SKM-1 (cell line): ENCODE measurements around the gene STAMBP.
"Not testable (repeated sequence)": the region's sequence is repeated elsewhere in the genome, so short reads cannot be mapped to it uniquely, and the experiment has no call there.

Experiments
- DNase-seq: peaks from one replicate; lab custom pipeline; 2025; ENCODE audit not compliant: unreplicated experiment; lab: John Stamatoyannopoulos, UW

STAMBP gene

DNA sequence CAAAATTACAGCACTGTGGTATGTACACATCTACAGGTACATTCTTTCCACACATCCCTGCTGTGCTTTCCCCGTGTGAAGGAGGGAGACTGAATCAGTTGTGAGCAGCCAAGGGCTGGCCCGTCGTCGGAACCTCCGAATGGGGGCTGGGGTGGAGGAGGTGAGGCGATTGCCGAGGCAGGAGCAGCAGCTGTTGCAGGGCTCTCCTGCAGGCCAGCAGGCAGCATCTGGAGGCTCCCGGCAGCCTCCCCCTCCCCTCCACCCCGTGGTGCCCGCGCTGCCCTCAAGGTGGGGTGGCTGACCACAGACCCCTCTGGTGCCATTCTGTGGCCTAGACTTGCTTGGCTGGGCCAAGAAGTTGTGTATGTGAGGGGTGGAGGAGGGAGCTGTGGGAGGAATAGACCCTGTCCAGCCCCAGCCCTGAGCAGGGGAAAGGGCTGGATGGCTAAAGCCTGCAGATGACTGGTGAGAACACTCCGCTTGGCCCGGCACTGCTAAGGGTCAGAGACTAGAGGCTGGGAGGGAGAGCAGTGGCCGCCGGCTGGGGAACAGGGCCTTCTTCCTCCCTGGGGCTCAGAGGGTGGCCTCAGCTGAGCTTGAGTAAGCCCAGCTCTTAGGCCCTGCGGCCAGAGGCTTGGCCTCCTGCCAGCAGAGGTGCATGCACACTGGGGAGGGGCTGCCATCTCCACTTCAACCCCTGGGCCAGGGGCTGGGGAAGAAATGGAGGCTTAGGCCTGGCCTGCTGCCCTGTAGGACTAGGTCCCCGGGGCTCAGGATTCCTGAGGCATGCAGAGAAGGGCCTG lies 7.6 kb downstream of the STAMBP start:
- DNase-seq, result no peak

DNA sequence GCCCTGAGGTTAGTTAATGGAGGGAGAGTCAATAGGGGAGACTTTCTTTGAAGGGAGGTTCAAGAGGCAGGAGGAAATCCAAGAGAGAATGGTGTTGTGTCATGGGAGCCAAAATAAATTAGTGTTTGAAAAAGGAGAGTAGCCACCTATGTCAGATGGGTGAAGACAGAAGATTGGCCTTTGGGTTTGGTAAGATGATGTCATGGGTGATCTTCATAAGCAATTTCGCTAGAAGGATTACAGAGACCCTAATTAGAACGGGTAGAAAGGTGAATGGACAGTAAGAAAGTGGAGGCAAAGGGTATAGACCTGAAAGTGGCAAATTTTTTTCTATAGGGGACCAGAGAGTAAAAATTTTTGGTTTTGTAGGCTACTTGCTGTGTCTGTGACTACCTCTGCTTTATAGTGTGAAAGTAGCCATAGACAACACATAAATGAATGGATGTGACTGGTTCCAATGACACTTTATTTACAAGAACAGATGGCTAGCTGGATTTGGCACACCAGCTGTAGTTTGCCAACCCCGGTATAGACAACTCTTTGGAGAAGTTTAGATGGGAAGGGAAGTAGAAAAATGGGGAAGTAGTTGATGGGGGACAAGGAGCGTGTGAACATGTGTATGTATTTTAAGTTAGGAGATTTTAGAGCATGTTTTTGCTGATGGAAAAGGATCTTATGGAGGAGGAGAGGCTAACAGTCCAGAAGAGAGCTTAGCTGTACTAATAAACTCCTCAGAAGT lies 9.3 kb downstream of the STAMBP start:
- DNase-seq, result peak; percentile 78

DNA sequence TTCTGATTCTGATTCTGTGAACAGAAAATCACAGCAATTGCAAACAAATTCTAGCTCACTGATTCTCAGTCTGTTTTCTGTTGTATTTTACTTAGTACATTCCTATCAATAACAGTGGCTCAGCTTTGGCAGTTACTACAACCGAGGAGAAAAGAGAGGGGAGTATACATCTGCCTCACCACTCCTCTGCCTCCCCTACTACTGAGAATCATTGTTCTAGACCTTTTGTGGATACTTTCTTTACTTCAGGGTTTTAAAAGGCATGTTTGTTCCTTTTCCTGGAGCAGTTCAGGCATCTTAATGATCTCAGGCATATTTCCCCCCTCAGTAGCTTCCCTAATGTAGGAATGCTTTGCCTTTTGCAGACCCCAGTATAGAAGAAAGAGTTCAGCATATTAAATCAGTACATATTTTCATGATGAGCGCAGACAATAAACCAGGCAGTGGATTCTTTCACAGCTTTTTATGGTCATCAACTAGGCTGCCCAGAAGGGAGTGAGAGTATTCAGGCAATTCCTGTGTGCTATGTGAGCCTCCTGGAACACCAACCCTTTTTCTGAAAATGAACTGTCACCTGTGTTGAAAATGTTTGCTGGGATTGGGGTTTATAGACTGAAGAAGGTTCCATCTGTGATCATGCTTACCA lies 10.3 kb downstream of the STAMBP start:
- DNase-seq, result no peak

DNA sequence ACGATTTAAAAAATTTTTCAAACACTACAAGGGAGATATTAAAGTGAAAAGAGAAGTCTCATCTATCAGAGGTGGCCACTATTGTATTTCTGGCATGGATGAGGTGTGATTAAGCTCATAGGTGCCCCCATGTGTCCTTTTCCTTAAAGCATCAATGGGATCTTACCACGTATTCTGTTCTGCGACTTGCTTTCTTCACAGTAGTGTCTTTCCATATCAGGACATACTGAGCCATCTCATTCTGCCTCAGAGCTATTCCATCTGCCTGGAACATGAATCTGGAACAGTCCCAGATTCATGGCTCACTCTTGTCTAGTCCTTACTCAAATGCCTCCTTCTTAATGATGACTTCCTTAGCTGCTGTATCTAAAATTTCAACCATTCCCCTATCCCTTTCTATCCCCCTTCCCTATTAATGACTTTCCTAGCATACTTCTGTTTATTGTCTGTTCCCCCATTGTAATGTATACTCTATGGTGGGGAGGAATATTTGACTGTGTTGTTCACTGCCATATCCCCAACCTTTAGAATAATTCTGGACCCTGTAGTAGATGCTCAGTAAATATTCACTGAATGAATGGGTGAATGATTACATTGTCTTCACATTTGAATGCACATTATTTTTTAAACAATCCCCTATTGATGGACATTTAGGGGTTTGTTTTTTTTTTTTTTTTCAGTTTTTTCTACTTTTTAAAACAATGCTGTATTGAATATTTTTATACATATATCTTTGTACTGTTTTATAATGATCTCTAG lies 11.1 kb downstream of the STAMBP start:
- no peak for DNase-seq

DNA sequence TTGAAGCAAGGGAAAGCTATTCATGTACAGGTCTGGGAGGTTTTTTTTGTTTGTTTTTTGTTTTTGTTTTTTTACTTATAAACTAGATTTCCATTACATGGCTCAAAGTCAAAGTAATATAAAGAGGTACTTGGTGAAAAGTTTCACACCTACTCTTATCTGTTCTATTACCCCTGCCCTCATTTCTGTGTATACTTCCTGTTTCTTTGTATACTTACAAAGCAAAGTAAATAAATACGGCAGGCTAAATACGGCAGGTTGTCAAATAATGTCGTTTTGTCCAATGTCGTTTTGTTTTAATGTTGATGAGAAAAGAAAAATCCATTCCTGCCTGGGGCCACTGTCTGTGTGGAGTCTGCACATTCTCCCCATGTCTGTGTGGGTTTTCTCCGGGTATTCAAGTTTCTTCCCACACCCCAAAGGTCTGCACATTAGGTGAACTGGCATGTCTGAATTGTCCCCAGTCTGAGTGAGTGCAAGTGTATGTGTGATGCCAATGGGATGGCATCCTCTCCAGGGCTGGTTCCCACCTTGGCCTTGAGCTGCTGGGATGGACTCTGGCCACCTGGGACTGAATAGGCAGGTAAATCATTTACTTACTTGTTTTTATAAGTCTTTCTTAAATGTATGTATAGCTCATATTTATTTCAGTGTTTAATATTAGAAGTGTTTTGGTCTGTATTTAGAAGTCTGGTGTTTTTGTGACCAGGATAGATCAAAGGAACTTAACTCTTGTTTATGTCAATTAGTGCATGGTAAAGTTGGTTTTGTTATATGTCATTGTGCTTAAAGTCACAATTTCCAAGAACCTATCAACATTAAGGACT lies 13.4 kb downstream of the STAMBP start:
- DNase-seq, result no peak

DNA sequence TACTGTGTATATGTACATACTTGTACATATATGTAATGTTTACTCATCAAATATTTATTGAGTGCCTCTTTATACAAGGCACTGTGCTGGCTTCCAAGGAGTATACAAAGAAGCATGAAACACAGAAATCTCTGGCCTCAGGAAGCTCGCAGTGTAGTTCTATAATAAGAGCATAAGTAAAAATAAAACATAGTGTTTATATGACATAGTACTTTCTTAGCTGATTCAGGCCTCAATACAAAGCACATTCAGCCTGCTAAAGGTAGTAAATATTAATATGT lies 13.9 kb downstream of the STAMBP start:
- no peak for DNase-seq

DNA sequence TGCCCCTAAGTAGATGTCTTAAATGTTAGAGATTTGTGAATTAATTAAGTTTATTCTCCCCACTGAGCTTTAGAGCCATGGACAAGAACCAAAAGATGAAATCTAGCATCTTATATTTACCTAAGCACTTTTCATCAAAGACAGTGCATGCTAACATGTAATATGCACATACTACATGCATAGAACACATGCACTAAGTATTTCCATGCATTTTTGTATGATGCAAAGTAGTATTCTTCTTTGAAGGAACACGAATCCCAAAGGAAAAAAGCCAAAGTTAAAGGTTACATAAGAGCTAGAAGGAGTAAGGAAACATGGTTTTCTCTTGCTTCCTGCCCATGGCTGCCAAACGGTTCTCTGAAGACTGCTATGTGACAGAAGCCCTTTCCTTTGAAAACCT lies 15.3 kb downstream of the STAMBP start:
- no peak for DNase-seq

DNA sequence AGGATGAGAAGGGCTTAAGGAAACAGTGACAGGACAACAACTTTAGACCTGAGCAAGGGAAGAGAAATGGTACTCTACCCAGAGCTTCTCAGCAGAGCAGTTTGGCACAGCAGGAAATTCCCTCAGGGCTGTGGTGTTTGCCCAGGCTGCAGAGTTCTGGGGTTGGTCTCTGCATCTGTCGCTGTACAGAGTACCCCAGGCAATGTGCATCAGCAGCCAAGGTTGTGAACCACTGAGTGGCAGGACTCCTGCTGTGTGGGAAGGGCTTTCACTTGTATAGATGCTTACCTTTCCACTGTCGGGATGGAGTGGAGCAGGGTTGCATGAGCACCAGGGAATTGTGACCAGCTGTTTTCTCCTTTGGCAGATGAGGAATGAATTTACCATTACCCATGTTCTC lies 21.2 kb downstream of the STAMBP start:
- no peak for DNase-seq

DNA sequence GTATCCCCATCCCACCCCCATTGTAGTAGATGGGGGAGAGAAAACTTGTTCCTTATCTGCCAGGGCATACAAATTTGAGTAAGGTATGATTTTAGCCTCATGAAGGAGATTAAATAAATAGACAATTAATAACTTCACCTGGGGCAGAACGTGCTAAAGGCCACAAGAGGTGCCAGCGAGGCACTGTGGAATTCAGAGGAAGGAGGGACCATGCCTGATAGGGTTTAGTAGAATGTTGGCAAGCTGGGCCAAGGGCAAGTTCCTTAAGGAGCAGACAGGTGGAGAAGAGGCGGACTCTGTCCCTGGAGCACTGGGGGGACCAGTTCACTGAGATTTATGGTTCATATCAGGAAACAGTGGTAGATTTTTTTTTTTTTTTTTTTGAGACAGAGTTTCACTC lies 22.5 kb downstream of the STAMBP start:
- no peak for DNase-seq

DNA sequence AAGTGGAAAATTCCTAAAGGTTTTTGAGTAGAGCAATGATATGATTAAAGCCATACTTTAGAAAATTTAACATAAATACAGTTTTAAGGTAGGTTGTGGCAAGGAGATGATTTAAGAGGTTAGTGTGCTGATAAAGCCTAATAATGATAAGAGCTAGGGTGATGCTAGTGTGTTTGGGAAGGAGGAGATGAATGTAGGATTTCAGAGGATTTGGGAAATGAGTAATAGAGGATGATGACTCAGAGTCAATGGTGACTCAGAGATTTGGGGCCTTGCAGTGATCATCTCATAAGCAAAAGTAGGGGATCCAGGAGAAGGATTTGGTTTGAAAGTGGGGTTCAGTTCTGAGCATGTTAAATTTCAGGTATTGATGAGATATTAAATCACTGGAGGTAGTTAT lies 23.3 kb downstream of the STAMBP start:
- no peak for DNase-seq

DNA sequence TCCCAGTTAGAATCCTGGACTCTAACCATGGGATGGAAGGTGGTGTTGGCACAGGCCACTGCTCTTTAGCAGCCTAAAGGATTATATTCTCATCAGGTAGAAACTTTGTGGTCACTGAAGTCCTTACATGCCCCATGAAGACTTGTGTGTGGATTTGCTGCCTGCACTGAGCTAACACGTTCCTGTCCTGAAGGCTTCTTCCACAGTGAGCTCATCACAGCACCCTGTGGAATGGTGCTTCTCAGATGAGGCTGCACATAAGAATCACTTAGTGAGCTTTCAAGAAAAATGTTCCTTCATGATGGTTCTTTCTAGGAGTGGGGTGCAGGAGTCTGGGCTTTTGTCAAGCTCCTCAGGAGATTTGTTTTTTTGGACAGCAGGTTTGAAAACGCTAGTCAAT lies 26.8 kb downstream of the STAMBP start:
- DNase-seq, result no peak

DNA sequence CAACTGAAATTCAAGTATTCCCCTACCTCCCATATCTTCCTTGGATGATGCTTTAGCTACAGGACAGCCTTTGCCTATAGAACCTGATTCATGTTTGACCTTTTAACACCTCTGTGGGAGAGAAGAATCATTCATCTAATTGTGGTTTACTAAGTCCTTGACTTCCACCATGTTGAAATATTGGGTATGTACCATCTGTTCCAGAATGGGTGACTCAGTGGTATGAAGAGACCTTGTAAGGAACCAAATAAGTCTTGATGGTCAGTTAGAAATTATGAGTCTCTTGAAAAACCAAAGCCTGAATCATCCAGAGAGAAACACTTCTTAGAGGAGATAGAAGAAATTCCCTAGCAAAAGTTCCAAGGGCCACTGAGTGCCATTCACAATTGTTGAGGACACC lies 27.5 kb downstream of the STAMBP start:
- no peak for DNase-seq

DNA sequence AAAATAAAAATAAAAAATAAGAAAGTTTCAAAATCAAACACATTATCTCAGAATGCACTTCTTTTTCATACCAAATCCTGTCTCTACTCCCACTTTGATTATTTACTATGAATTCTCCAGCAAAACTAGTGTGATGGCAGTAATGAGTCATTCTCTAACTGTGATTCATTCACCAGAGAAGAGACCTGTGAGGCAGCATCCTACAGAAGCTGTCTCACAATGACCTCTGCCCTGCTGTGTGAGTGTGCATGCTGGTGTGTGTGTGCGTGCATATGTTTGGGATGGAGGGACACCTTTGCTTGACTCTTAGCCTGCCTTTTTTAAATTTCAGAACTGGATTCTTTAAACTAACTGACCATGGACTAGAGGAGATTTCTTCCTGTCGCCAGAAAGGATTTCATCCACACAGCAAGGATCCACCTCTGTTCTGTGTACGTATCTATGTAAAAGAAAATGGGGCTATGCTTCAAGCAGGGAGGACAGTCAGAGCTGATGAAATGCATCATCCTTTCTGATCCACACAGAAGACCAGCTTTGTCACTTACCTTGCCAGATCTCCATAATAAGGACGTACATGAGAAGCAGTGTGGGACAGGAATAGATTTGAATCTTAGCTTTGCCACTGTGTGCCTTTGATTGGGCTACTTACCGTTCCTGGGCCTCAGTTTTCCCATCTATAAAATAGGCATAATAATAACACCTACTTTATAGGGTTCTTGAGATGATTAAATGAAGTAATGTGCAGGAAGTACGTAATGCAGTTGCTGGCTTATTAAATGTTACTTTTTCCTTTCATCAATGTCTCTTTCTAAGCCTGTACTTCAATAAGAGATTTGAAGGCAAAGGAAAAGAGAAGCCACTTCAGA lies 31.2 kb downstream of the STAMBP start:
- no peak for DNase-seq

DNA sequence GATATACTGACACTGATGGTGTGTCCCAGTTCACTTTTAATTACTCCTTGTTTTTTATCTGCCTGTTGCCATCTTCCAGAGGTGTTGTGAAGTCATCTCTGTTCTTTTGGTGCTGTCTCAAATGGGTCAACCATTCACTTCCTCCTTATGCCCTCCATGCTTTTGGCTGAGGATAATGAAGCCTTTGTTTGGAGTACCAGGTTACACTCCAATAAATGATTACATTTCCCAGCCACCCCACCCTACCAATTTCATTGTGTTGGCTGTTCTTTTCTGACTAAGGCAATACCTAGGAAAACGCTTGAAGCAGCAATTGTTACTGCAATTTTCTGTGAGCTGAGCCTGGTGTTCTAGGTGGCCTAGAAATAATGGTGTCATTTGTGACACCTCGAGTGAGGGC lies 34.2 kb downstream of the STAMBP start:
- no peak for DNase-seq

DNA sequence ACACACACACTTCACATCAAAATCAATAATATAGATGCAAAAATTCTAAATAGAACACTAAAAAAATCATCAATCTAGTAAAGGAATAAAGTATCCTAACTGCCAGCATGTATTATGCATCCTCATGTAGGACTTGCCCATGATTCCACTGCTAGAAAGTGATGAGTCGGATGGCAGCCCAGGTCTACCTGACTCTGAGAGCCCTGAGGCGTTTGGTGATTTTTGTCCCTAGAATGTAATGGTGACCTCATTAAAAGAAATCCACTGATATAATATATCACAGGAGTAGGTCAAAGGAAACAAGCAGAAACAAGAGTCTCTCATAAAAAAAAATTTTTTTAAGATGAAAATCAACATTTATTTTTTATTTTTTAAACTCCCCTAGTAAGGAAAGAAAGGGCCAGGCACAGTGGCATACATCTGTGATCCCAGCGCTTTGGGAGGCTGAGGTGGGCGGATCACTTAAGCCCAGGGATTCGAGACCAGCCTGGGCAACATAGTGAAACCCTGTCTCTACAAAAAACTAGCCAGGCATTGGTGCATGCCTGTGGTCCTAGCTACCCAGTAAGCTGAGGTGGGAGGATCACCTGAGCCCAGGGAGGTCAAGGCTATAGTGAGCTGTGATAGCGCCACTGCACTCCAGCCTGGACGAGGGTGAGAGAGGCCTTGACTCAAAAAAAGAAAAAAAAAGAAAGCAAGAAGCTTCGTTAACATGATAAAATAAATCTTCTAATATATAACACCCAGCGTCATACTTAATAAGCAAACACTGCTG lies 39.6 kb downstream of the STAMBP start:
- no peak for DNase-seq

DNA sequence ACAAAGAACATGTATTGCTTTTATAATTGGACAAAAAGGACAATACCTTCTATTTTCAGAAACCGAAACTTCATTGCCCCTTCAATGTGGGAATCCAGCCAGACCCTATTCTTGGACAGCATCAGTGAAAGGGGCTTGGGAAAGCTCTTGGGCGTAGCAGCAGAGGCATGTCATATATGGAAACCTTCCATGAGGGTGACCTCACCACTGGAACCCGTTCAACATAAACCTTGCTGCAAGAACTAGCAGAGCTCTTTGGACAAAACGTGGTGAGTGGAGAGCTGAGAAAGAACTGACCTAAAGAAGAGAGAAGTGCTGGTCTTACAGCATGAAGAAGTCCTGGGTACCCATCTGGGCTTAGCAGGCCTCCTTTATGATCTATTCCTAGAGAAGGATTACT lies 41.3 kb downstream of the STAMBP start:
- no peak for DNase-seq

DNA sequence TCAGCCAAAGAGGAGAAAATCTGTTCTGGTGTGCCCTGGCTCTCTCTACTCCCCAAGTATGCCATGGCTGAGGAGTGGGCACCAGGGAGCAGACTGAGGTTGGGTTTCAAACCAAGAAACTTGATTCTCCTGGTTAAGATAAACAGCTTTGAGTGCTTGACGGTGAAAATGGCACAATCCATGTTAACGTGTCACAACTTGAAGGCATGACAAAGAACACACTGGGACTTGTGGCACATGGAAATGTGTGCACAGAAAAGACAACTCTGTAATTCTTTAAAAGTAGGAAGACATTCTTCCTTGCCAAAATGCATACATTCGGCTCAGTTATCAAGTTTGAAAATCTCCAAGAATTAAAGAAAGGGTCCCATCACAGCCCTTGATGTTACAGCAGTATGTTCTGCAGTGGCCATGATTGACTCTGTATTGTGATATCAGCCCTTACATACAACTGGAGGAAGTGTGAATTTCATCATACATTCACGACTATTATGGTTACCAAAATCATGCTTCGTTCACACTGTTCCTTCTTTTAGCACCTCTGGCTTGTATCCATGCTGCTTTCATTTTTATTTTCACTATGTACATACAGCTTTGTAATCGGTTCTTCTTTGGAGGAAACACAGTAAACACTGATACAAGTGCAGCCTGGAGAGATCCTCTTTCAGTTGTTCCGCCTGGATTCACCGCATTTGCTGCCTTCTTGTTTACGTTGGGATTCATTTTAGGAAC lies 48.5 kb downstream of the STAMBP start:
- peak; percentile 14 for DNase-seq

DNA sequence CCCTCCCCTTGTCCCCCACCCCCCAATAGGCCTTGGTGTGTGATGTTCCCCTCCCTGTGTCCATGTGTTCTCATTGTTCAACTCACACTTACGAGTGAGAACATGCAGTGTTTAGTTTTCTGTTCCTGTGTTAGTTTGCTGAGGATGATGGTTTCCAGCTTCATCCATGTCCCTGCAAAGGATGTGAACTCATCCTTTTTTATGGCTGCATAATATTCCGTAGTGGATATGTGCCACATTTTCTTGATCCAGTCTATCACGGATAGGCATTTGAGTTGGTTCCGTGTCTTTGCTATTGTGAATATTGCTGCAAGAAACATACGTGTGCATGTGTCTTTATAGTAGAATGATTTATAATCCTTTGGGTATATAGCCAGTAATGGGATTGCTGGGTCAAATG lies 49.2 kb downstream of the STAMBP start:
- DNase-seq, result not testable (repeated sequence)
